K562 (cell line): ENCODE measurements around the gene TAF4. TPM values are rescaled to one million over a fixed set of nuclear protein-coding genes. Genes with fewer than 3 reads are reported as not detected.

Source experiments
- ATAC-seq: fragments of 200-7000 bp; cut with Tn5 transposase; 3 replicates; pipeline ENCODE4 v1.9.1; 2020; ENCODE audit warnings: moderate library complexity
- BruUV-seq: library from RNA; stranded (reverse); fragments of 400-500 nt; replicated peaks from 2 replicates; lab custom pipeline; 2021; lab: Mats Ljungman, UMichigan
- CTCF ChIA-PET: fragments of 300-600 bp; formaldehyde crosslinking; extraction: SDS; loops from one replicate; lab custom pipeline; 2021; ENCODE audit warnings: low intra/inter-chr PET ratio; lab: Yijun Ruan, JAX
- POLR2A ChIA-PET: fragments of 300-600, 350-650 bp; sonication (Branson Sonifier 250); formaldehyde crosslinking; extraction: SDS; loops from one replicate; lab custom pipeline; 2021; ENCODE audit warnings: antibody characterized with exemption, inconsistent platforms; lab: Yijun Ruan, JAX
- DNase-seq, 4 experiments: peaks; one replicate each; pipeline versions ENCODE4 v3.0.0 to v3.0.0-alpha.2; 2011 to 2018; ENCODE audit warnings: low spot score in 3 of 4, mixed read lengths in 3 of 4; ENCODE audit errors: extremely low read depth in 1 of 4
- FAIRE-seq: peaks from 2 replicates; lab custom pipeline; 2011; peaks lifted over from hg19 to GRCh38; lab: Jason Lieb, UNC
- H2AFZ ChIP-seq: 2 replicates; pipeline ENCODE4 v1.6.0; 2011; ENCODE audit warnings: low read depth, low read length, control low read depth, inconsistent platforms
- H3K27ac ChIP-seq: fragments of 200-600 bp; 3 replicates; pipeline ENCODE4 v1.8.0; 2011; ENCODE audit warnings: low read depth, mild to moderate bottlenecking, control low read depth, inconsistent platforms, low read length, moderate library complexity, mixed read lengths; ENCODE audit errors: extremely low read depth
- H3K27me3 ChIP-seq, 2 experiments: fragments of 300-600 bp in 1 of 2; 2 replicates in 1 of 2; 3 replicates in 1 of 2; pipeline versions ENCODE4 v1.6.0 to v1.8.0; 2011; ENCODE audit warnings: inconsistent platforms in 2 of 2, low read length in 2 of 2, mild to moderate bottlenecking in 1 of 2, mixed read lengths in 1 of 2, moderate library complexity in 1 of 2; ENCODE audit not compliant: control insufficient read depth in 2 of 2, insufficient read depth in 2 of 2
- H3K36me3 ChIP-seq: fragments of 300-600 bp; 3 replicates; pipeline ENCODE4 v1.8.0; 2011; ENCODE audit warnings: mild to moderate bottlenecking, low read length, inconsistent platforms; ENCODE audit not compliant: control insufficient read depth, insufficient read depth
- H3K4me1 ChIP-seq, 2 experiments: fragments of 200-600 bp in 1 of 2; replicated peaks in 1 of 2; 2 replicates in 1 of 2; 3 replicates in 1 of 2; pipeline versions ENCODE4 v1.5.1 to v1.8.0; 2011; ENCODE audit warnings: inconsistent platforms in 2 of 2, low read length in 2 of 2, mild to moderate bottlenecking in 1 of 2, mixed read lengths in 1 of 2, moderate library complexity in 1 of 2; ENCODE audit not compliant: control insufficient read depth in 2 of 2, insufficient read depth in 2 of 2
- H3K4me2 ChIP-seq: 2 replicates; pipeline ENCODE4 v1.6.1; 2011; ENCODE audit warnings: low read length, control low read depth, inconsistent platforms, mixed read lengths; ENCODE audit not compliant: insufficient read depth
- H3K4me3 ChIP-seq: fragments of 200-600 bp; sonication (generic), shearing (Covaris generic); 2 replicates; pipeline ENCODE4 v1.5.1; 2016; ENCODE audit warnings: control low read depth, inconsistent platforms
- H3K79me2 ChIP-seq: fragments of 200-600 bp; 3 replicates; pipeline ENCODE4 v1.8.0; 2011; ENCODE audit warnings: low read length, inconsistent platforms; ENCODE audit not compliant: control insufficient read depth, insufficient read depth
- H3K9ac ChIP-seq, 2 experiments: 2 replicates each; pipeline versions ENCODE4 v1.6.0 to v1.6.1; 2011; ENCODE audit warnings: low read depth in 2 of 2, low read length in 2 of 2, control low read depth in 1 of 2, inconsistent platforms in 1 of 2, mild to moderate bottlenecking in 1 of 2, mixed read lengths in 1 of 2; ENCODE audit not compliant: insufficient read depth in 1 of 2
- H3K9me1 ChIP-seq: one replicate; pipeline ENCODE4 v1.6.0; 2011; ENCODE audit warnings: inconsistent platforms, mild to moderate bottlenecking, low read length, moderate library complexity; ENCODE audit not compliant: control insufficient read depth, insufficient read depth
- H3K9me3 ChIP-seq: replicated peaks from 2 replicates; pipeline ENCODE4 v1.5.1; 2011; ENCODE audit warnings: low read depth, low read length, inconsistent platforms; ENCODE audit not compliant: control insufficient read depth, insufficient read depth
- H4K20me1 ChIP-seq: replicated peaks from 2 replicates; pipeline ENCODE4 v1.6.1; 2011; ENCODE audit warnings: low read length, inconsistent platforms, mixed read lengths; ENCODE audit not compliant: control insufficient read depth, insufficient read depth
- CBX8 ChIP-seq: fragments of 200-600 bp; sonication (generic); IDR thresholded peaks from 2 replicates; pipeline ENCODE4 v1.6.1; 2012; ENCODE audit warnings: borderline replicate concordance, mixed run types, low read depth, mild to moderate bottlenecking, moderate library complexity, mixed read lengths, low read length, control low read depth, inconsistent platforms; ENCODE audit not compliant: poor library complexity, severe bottlenecking; ENCODE audit errors: extremely low read depth
- CTCFL ChIP-seq: IDR thresholded peaks from 2 replicates; pipeline ENCODE4 v1.6.1; 2011; ENCODE audit warnings: borderline replicate concordance, low read depth, mild to moderate bottlenecking, moderate library complexity, low read length; ENCODE audit not compliant: insufficient read depth, poor library complexity, severe bottlenecking
- ETV1 ChIP-seq: fragments of 450-650 bp; conservative IDR thresholded peaks from 2 replicates; pipeline ENCODE4 v1.6.1; 2016; ENCODE audit warnings: missing genetic modification characterization, control low read depth, low read depth, missing compliant biosample characterization
- HEY1 ChIP-seq: fragments of 250-450 bp; sonication (Bioruptor Pico); IDR thresholded peaks from 2 replicates; pipeline ENCODE4 v1.5.0; 2020; ENCODE audit warnings: mild to moderate bottlenecking, moderate library complexity, borderline replicate concordance
- NR2C2 ChIP-seq, 2 experiments: fragments of 200-800 bp in 1 of 2; sonication (Bioruptor generic) in 1 of 2; sonication (generic) in 1 of 2; formaldehyde crosslinking in 1 of 2; IDR thresholded peaks; 2 replicates each; pipeline versions ENCODE4 v1.6.1 to v1.8.0; 2016 to 2022; ENCODE audit warnings: mild to moderate bottlenecking in 1 of 2, missing compliant biosample characterization in 1 of 2, missing genetic modification characterization in 1 of 2, missing genetic modification reagents in 1 of 2
- RHOXF2B ChIP-seq: fragments of 250-450 bp; sonication (Bioruptor Pico); conservative IDR thresholded peaks from 2 replicates; pipeline ENCODE4 v1.5.1; 2021
- SIRT6 ChIP-seq: IDR thresholded peaks from one replicate; pipeline ENCODE4 v1.6.1; 2012; ENCODE audit warnings: low read depth, mild to moderate bottlenecking, control low read depth, inconsistent platforms, low read length, moderate library complexity
- SMAD1 ChIP-seq: fragments of 150-350 bp; IDR thresholded peaks from 2 replicates; pipeline ENCODE4 v1.6.1; 2014; ENCODE audit warnings: low read length, low read depth; ENCODE audit not compliant: partially characterized antibody
- ZC3H4 ChIP-seq: sonication (generic); formaldehyde crosslinking; IDR thresholded peaks from 2 replicates; pipeline ENCODE4 v1.9.0; 2021; ENCODE audit warnings: missing genetic modification reagents, borderline replicate concordance
- ZNF197 ChIP-seq: fragments of 200-800 bp; sonication (Bioruptor generic); IDR thresholded peaks from 2 replicates; pipeline ENCODE4 v1.6.1; 2016; ENCODE audit warnings: low read depth, missing genetic modification characterization, missing compliant biosample characterization
- ZNF75A ChIP-seq: fragments of 450-650 bp; formaldehyde crosslinking; IDR thresholded peaks from 2 replicates; pipeline ENCODE4 v1.4.0; 2020; ENCODE audit warnings: mild to moderate bottlenecking
- WGBS: fragments of 100-300 bp; shearing (Covaris generic); methylation state at CpG from one replicate; pipeline ENCODE4 v1.1.6; 2016; ENCODE audit warnings: low coverage, mixed read lengths; ENCODE audit not compliant: insufficient coverage; ENCODE audit errors: missing lambda C conversion rate; 5-methylcytosine and 5-hydroxymethylcytosine counted together
- in situ Hi-C: fragments of 300-500 bp; cut with MboI; formaldehyde crosslinking; loops from 4 replicates; pipeline ENCODE4 v1.15.0; 2018; ENCODE audit warnings: inconsistent platforms, mixed read lengths
- intact Hi-C: fragments of 100-400 bp; cut with micrococcal nuclease; formaldehyde crosslinking; loops from 2 replicates; pipeline ENCODE4 v1.14.2; 2022
- polyA plus RNA-seq, 8 experiments: library from polyadenylated mRNA; depleted of rRNA in 4 of 8; stranded (reverse) in 5 of 8; unstranded in 3 of 8; fragments of >200 nt; fragmentation: Nextera tagmentation in 2 of 8; fragmentation: Illumina TruSeq in 1 of 8; extraction: Ambion mirVana in 2 of 8; extraction: Trizol in 1 of 8; gene quantifications; 2 replicates each; pipeline versions ENCODE4 v1.2.1 to v1.2.3, GENCODE V29; 2011 to 2014; ENCODE audit warnings: inconsistent platforms in 1 of 8, missing spikeins in 1 of 8
- total RNA-seq, 7 experiments: library from RNA; depleted of rRNA in 6 of 7; stranded (reverse); fragments of >200 nt in 6 of 7; fragmentation: Illumina TruSeq in 2 of 7; extraction: Trizol in 2 of 7; gene quantifications; 2 replicates each; pipeline versions ENCODE4 v1.2.1 to v1.2.3, GENCODE V29; 2011 to 2021; ENCODE audit warnings: low replicate concordance in 1 of 7
- TF ChIP-seq, protein P1 (sequence below): sonication (generic); IDR thresholded peaks from 2 replicates; pipeline ENCODE4 v1.6.1; 2016
- TF ChIP-seq, protein P2 (sequence below): fragments of 250-450 bp; sonication (Bioruptor Pico); IDR thresholded peaks from 2 replicates; pipeline ENCODE4 v1.8.0; 2022; ENCODE audit warnings: inconsistent platforms

TAF4 gene
- total and polyA plus RNA-seq, 9 of the 15 experiments (the other 6 are each of a cell fraction or from before 2014, with no cell fraction given) = 0.44 to 28.3 (median 5.6) TPM

DNA sequence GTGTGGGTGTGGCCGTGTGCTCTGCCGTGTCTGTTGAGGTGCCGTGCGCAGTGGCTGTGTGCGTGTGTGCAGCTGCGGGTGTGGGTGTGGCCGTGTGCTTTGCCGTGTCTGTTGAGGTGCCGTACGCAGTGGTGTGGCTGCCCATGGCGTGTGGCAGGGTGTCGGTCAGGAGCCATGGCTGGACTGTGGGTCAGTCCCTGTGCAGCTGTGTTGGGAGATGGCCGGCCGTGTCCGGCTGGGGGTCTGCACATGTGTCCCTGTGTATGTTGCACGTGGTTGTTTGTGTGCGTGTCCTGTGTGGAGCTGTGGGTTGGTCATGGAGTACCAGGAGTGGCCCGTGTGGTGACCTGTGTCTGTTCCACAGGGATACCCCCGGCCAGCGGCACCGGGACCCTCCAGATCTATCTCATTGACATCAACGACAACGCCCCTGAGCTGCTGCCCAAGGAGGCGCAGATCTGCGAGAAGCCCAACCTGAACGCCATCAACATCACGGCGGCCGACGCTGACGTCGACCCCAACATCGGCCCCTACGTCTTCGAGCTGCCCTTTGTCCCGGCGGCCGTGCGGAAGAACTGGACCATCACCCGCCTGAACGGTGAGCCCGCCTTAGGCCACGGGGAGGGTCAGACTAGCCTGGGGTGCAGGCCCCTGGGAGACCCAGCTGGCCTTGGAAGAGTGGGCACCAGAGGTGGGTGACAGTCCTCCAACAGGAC lies 137.7 kb downstream of the TAF4 start (continued):
- TF ChIP-seq, protein P1, sequence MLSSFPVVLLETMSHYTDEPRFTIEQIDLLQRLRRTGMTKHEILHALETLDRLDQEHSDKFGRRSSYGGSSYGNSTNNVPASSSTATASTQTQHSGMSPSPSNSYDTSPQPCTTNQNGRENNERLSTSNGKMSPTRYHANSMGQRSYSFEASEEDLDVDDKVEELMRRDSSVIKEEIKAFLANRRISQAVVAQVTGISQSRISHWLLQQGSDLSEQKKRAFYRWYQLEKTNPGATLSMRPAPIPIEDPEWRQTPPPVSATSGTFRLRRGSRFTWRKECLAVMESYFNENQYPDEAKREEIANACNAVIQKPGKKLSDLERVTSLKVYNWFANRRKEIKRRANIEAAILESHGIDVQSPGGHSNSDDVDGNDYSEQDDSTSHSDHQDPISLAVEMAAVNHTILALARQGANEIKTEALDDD = no peak
- TF ChIP-seq RHOXF2B (CRISPR knock-in tag) (no peak), NR2C2 (CRISPR knock-in tag; IDR thresholded peaks at IDR 0.05) (no peak), NR2C2 (tag; IDR thresholded peaks at IDR 0.05) (no peak)

- in situ Hi-C loops = no loop called here
- Histone ChIP-seq H3K36me3 (no peaks in the 10 kb centered on the region), H3K79me2 (no peaks in the 10 kb centered on the region), H3K27me3 (peaks cover 24 to 86% of the 10 kb centered on the region in 2 experiments), H3K4me2 (no peak overlapping the region), H3K4me1 (peaks cover 6 to 49% of the 10 kb centered on the region in 2 experiments; a peak in 4 of 5 replicates), H3K9ac (no peak overlapping the region; a peak in 1 of 4 replicates), H3K9me3 (no peaks in the 10 kb centered on the region; the same call in 1 of the 2 replicates), H3K27ac (no peak overlapping the region), H3K9me1 (no peaks in the 10 kb centered on the region), H2AFZ (no peak overlapping the region), H3K4me3 (no peak overlapping the region), H4K20me1 (peaks cover 4% of the 10 kb centered on the region; the same call in 1 of the 2 replicates)
- DNase-seq = no peak
- TF ChIP-seq ZNF197 = no peak
- TF ChIP-seq SIRT6 = no peak
- no peak for TF ChIP-seq ETV1 (tag)
- no peak for TF ChIP-seq ZC3H4 (CRISPR knock-in tag)
- no peak for TF ChIP-seq SMAD1
- TF ChIP-seq CTCFL = no peak
- TF ChIP-seq ZNF75A = no peak
- TF ChIP-seq CBX8 = no peak
- no peak for TF ChIP-seq HEY1 (CRISPR knock-in tag)
- TF ChIP-seq, protein P2, sequence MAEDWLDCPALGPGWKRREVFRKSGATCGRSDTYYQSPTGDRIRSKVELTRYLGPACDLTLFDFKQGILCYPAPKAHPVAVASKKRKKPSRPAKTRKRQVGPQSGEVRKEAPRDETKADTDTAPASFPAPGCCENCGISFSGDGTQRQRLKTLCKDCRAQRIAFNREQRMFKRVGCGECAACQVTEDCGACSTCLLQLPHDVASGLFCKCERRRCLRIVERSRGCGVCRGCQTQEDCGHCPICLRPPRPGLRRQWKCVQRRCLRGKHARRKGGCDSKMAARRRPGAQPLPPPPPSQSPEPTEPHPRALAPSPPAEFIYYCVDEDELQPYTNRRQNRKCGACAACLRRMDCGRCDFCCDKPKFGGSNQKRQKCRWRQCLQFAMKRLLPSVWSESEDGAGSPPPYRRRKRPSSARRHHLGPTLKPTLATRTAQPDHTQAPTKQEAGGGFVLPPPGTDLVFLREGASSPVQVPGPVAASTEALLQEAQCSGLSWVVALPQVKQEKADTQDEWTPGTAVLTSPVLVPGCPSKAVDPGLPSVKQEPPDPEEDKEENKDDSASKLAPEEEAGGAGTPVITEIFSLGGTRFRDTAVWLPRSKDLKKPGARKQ (CRISPR knock-in tag) = no peak
- FAIRE-seq = no peak
- no TSS peak for BruUV-seq
- ATAC-seq = no peak
- 9% methylated on average over 21 of the region's 21 CpGs for WGBS
- intact Hi-C loops = no loop called here
- ChIA-PET CTCF (no interaction called here), POLR2A (no interaction called here)
Observed at GRCh38 chr20:61927193-61927825, 138.4 kb downstream of the TAF4 start.
